Stimulated activated memory B cell treated with anti-CD40 and anti-IgM and Interleukin-4, amounts not matched to agents 10 μg/mL and 1 μg/mL and 100 μg/mL, for 72 hours (primary cell): ENCODE results near the gene ASB13.
"Not testable (repeated sequence)": the region's sequence is repeated elsewhere in the genome, so short reads cannot be mapped to it uniquely, and the experiment has no call there.

Source experiments
- ATAC-seq: fragments of 150-1000 bp; cut with Tn5 transposase; 2 replicates; pipeline ENCODE4 v1.10.0; 2021
- H3K27ac Mint-ChIP-seq: one replicate; pipeline ENCODE4 v1.8.0; 2022; ENCODE audit warnings: mild to moderate bottlenecking, mixed read lengths
- H3K27me3 Mint-ChIP-seq: one replicate; pipeline ENCODE4 v1.8.0; 2022; ENCODE audit warnings: mixed read lengths
- H3K36me3 Mint-ChIP-seq: one replicate; pipeline ENCODE4 v1.8.0; 2022; ENCODE audit warnings: mixed read lengths
- H3K4me1 Mint-ChIP-seq: one replicate; pipeline ENCODE4 v1.8.0; 2022; ENCODE audit warnings: mixed read lengths
- H3K4me3 Mint-ChIP-seq: one replicate; pipeline ENCODE4 v1.8.0; 2022; ENCODE audit warnings: mild to moderate bottlenecking, moderate library complexity, mixed read lengths
- H3K9me3 Mint-ChIP-seq: one replicate; pipeline ENCODE4 v1.8.0; 2022; ENCODE audit warnings: mixed read lengths

ASB13 gene

DNA sequence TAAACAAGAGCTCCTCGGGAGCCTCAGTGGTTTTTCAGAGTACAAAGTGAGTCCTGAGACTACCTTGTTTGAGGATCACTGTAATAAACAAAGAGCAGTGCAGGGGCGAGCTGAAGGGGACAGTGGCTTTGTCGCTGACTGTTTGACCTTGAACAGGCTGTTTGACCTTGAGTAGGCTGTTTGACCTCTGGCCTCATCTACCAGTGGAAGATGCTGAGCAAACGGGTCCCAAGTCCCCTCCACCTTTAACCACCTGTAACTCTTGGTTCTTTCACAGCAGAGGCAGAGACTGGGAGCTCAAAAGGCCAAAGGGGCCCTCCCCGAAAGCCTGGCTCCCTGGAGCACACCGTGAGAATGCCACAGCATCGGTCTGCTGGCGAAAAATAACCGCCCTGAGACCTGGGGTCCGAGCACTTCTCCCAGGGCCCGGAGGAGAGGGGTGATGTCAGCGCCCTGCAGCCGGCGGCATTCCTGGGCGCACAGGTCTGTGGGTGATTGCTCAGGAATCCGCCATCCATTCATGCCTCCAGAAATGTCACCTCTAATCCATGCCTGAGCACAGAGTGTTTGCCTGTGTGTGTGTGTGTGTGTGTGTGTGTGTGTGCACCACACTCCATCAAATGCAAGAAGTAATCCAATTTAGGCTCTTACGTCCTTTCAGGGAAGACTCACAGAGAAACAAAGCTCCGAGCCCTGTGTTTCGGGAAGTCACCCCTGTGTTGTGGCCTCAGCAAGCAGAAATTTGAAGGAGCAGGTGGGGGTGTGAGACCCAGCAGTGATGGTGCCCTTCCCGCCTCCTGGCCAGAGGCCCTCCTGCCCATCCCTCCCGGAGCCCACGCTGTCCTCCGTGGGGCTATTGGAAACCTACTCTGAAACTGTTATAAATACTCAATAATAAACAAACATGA, 66.5 kb downstream of the ASB13 start:
- no peak overlapping the region for H3K27ac Mint-ChIP-seq
- no peaks in the 10 kb centered on the region for H3K9me3 Mint-ChIP-seq
- peaks cover 14% of the 10 kb centered on the region for H3K27me3 Mint-ChIP-seq
- H3K36me3 Mint-ChIP-seq, result no peaks in the 10 kb centered on the region
- H3K4me1 Mint-ChIP-seq, result peaks cover 5% of the 10 kb centered on the region
- no peak overlapping the region for H3K4me3 Mint-ChIP-seq
- no peak for ATAC-seq

DNA sequence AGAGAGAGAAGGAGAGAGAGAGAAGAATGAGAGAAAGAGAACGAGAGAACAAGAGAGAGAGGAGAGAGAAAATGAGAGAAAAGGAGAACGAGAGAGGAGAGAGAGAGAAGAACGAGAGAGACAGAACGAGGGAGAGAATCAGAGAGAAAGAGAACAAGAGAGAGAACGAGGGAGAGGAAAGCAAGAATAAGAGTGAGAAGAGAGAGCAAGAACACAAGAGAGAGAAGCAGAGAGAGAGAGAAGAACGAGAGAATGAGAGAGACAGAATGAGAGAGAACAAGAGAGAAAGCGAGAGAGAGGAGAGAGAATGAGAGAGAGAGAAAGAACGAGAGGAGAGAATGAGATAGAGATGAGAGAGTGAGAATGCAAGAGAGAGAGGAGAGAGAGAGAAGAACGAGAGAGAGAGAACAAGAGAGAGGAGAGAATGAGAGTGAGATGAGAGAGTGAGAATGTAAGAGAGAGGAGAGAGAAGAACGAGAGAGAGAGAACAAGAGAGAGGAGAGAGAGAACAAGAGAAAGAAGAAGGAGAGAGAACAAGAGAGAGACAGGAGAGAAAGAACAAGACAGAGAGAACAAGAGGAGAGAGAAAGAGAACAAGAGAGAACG, 68.2 kb downstream of the ASB13 start:
- Mint-ChIP-seq H3K4me1 (peaks cover 5% of the 10 kb centered on the region), H3K36me3 (no peaks in the 10 kb centered on the region)

DNA sequence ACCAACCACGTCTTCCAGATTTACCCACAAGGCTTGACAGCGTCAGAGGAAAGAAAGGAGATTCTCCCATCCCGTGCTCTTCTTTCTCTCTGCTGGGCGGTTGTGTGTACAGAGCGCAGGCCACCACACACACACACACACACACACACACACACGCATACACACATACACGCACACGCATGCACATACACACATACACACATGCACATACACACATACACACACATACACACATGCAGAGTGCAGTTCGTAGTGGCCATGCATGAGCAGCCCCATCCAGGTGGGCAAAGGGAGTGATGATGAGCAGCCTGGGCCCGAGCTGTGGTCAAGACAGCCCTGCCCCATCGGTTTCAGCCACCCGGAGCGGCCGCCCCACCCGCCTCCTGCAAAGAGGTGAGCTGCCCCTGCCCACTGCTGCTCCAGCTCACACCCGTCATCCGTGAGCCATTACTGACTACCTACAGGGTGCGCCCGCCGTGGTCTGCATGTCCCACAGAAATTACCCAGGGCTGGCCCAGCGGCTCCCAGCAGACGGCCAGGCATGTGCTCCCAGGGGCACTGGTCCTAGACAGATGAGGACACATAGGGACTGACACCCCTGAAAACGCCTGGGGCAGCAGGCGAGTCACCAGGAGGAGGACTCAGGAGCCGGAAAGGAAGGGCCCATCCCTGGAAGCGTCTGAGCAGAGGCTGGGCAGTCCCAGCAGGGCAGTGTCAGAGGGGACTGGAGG, 69.6 kb downstream of the ASB13 start:
- Mint-ChIP-seq H3K27ac (no peak overlapping the region), H3K9me3 (no peaks in the 10 kb centered on the region), H3K4me3 (no peak overlapping the region), H3K27me3 (peaks cover 26% of the 10 kb centered on the region), H3K4me1 (peaks cover 5% of the 10 kb centered on the region), H3K36me3 (no peaks in the 10 kb centered on the region)
- ATAC-seq, result no peak

More for the DNA sequence above, 68.2 kb downstream of the ASB13 start:
- H3K4me3 Mint-ChIP-seq, result no peak overlapping the region
- ATAC-seq, result no peak
- peaks cover 14% of the 10 kb centered on the region for H3K27me3 Mint-ChIP-seq
- H3K27ac Mint-ChIP-seq, result no peak overlapping the region
- H3K9me3 Mint-ChIP-seq, result no peaks in the 10 kb centered on the region

- no peaks in the 10 kb centered on the region for H3K36me3 Mint-ChIP-seq
- no peak for ATAC-seq
- H3K4me1 Mint-ChIP-seq, result peaks cover 5% of the 10 kb centered on the region
- H3K4me3 Mint-ChIP-seq, result no peak overlapping the region
- H3K27ac Mint-ChIP-seq, result no peak overlapping the region
- H3K9me3 Mint-ChIP-seq, result no peaks in the 10 kb centered on the region
- H3K27me3 Mint-ChIP-seq, result peaks cover 34% of the 10 kb centered on the region
These were observed 70.4 kb downstream of the ASB13 start for GRCh38 chr10:5595994-5596471.

DNA sequence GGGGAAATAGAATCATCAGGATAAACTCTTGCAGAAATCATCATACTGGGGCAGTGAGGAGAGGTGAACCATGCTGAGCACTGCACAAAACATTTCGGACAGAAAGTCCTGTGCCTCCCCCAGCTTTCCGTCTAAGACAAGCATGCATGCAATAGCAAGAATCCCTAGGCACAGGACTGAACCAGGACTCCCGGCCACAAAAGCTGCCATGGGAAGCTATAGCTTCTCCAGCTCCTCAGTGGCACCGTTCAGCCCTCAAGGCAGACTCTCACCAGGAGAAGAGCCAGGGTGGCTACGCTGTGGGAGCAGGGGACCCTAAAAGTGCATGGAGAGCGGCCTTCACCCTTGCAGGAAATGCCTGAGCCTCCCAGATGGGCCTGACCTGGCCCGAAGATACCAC, 70.8 kb downstream of the ASB13 start:
- Mint-ChIP-seq H3K27me3 (peaks cover 38% of the 10 kb centered on the region), H3K4me1 (peaks cover 5% of the 10 kb centered on the region)
- ATAC-seq, result no peak

DNA sequence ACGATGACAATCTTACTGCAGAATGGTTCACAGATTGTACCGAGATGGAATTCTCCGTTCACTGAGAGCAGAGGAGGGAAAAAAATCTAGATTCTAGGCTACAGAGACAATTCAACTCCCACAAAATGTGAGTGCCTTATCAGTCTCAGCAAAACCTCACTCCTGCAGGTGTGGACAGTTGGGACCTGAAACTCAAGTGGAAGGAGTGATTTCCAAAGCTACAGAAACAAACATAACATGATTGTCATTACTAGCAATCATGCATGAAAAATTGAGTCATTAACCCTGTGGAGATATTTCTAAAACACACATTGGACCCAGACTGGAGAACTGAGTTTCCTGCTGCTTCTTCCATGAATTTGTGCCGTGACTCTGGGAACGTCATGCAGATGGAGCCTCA, 71.3 kb downstream of the ASB13 start:
- H3K27me3 Mint-ChIP-seq, result peaks cover 42% of the 10 kb centered on the region

More for the DNA sequence above, 70.8 kb downstream of the ASB13 start:
- Mint-ChIP-seq H3K27ac (no peak overlapping the region), H3K36me3 (no peaks in the 10 kb centered on the region), H3K9me3 (no peaks in the 10 kb centered on the region), H3K4me3 (no peak overlapping the region)

GRCh38 chr10:5594271-5595049, 71.9 kb downstream of the ASB13 start:
- Mint-ChIP-seq H3K27ac (no peak overlapping the region), H3K27me3 (peaks cover 48% of the 10 kb centered on the region), H3K36me3 (no peaks in the 10 kb centered on the region), H3K4me1 (peaks cover 5% of the 10 kb centered on the region), H3K9me3 (no peaks in the 10 kb centered on the region), H3K4me3 (no peak overlapping the region)
- no peak for ATAC-seq

More for the DNA sequence above, 71.3 kb downstream of the ASB13 start:
- no peak for ATAC-seq
- no peaks in the 10 kb centered on the region for H3K36me3 Mint-ChIP-seq
- H3K4me3 Mint-ChIP-seq, result no peak overlapping the region
- H3K27ac Mint-ChIP-seq, result no peak overlapping the region
- peaks cover 5% of the 10 kb centered on the region for H3K4me1 Mint-ChIP-seq
- no peaks in the 10 kb centered on the region for H3K9me3 Mint-ChIP-seq

DNA sequence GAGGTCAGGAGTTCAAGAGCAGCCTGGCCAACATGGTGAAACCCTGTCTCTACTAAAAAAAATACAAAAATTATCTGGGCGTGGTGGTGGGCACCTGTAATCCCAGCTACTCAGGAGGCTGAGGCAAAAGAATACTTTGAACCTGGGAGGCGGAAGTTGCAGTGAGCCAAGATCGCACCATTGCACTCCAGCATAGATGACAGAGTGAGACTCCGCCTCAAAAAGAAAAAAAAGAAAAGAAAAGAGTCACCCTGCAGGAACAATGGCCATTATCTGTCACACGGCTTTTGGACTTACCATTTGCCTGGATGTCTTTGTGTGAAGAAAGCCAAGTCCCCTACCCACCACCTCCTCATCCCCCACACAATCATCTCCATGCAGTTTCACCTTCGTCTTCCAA, 73.0 kb downstream of the ASB13 start:
- H3K36me3 Mint-ChIP-seq, ATAC-seq, H3K27ac Mint-ChIP-seq, H3K4me3 Mint-ChIP-seq, H3K9me3 Mint-ChIP-seq: not testable (repeated sequence)
- peaks cover 12% of the 10 kb centered on the region for H3K4me1 Mint-ChIP-seq
- H3K27me3 Mint-ChIP-seq, result peaks cover 54% of the 10 kb centered on the region

GRCh38 chr10:5592070-5592469, 74.3 kb downstream of the ASB13 start:
- Mint-ChIP-seq H3K27me3 (peaks cover 50% of the 10 kb centered on the region), H3K27ac (no peak overlapping the region), H3K4me3 (no peak overlapping the region), H3K36me3 (no peaks in the 10 kb centered on the region), H3K4me1 (peaks cover 12% of the 10 kb centered on the region), H3K9me3 (no peaks in the 10 kb centered on the region)
- ATAC-seq, result no peak

GRCh38 chr10:5591336-5591824, 75.0 kb downstream of the ASB13 start:
- peaks cover 56% of the 10 kb centered on the region for H3K27me3 Mint-ChIP-seq
- peaks cover 12% of the 10 kb centered on the region for H3K4me1 Mint-ChIP-seq
- no peaks in the 10 kb centered on the region for H3K9me3 Mint-ChIP-seq
- no peak overlapping the region for H3K27ac Mint-ChIP-seq
- ATAC-seq, result no peak
- H3K4me3 Mint-ChIP-seq, result no peak overlapping the region
- no peaks in the 10 kb centered on the region for H3K36me3 Mint-ChIP-seq

GRCh38 chr10:5590816-5591215, 75.6 kb downstream of the ASB13 start:
- ATAC-seq, result no peak
- H3K4me1 Mint-ChIP-seq, result peaks cover 7% of the 10 kb centered on the region
- no peak overlapping the region for H3K27ac Mint-ChIP-seq
- no peaks in the 10 kb centered on the region for H3K9me3 Mint-ChIP-seq
- no peaks in the 10 kb centered on the region for H3K36me3 Mint-ChIP-seq
- no peak overlapping the region for H3K4me3 Mint-ChIP-seq
- peaks cover 56% of the 10 kb centered on the region for H3K27me3 Mint-ChIP-seq

DNA sequence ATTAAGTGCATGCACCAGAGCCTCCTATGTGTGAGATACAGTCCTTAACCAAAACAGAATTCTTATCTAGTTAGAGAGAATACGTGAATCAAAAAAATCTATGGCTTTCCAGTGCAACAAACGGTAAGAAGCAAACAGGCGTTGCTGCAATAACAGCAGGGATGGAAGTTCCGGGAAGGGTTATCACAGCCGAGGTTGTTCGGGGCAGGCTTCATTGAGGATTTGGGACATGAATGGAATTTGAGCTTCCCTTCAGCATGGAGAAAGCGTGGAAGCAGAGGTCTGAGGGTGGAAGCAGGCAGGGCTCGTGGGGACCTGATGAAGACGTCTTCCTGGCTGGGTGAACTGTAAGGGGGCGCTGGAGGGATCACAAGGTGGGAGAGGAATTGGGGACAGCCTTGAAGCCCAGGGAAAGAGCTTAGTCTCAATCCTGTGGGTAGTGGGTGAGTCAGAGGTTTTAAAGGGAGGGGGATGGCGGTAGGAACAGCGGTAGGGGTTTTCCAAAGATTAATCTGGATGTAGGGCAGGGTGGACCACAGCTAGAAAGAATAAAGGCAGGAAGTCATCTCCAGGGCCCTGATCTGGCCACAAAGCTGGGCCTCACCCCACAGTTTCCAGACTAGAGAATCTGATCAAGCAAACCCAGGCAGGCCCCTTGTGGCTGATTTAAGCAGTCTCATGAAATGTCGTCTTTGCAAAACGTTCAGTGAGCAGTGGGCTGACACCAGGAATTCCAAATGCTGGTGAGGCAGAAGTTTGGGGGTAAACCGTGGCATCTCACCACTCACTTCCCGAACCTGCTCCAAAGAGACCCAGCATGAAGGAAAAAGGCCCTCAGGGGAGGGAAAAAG, 76.5 kb downstream of the ASB13 start:
- H3K27ac Mint-ChIP-seq, result no peak overlapping the region
- no peaks in the 10 kb centered on the region for H3K9me3 Mint-ChIP-seq
- no peak overlapping the region for H3K4me3 Mint-ChIP-seq
- peaks cover 56% of the 10 kb centered on the region for H3K27me3 Mint-ChIP-seq
- H3K4me1 Mint-ChIP-seq, result peaks cover 7% of the 10 kb centered on the region
- H3K36me3 Mint-ChIP-seq, result no peaks in the 10 kb centered on the region
- no peak for ATAC-seq

GRCh38 chr10:5589011-5589660, 77.3 kb downstream of the ASB13 start:
- peaks cover 11% of the 10 kb centered on the region for H3K4me1 Mint-ChIP-seq
- no peak for ATAC-seq
- H3K9me3 Mint-ChIP-seq, result no peaks in the 10 kb centered on the region
- no peak overlapping the region for H3K4me3 Mint-ChIP-seq
- no peak overlapping the region for H3K27ac Mint-ChIP-seq
- peaks cover 56% of the 10 kb centered on the region for H3K27me3 Mint-ChIP-seq
- no peaks in the 10 kb centered on the region for H3K36me3 Mint-ChIP-seq
